Ecto neural progenitor cell (in vitro differentiated cells): ENCODE results near the gene DEFB132.
"Not testable (repeated sequence)": the region's sequence is repeated elsewhere in the genome, so short reads cannot be mapped to it uniquely, and the experiment has no call there.

Source experiments
- DNase-seq: peaks from one replicate; pipeline ENCODE4 v3.0.0-alpha.2; 2018; ENCODE audit warnings: low spot score

Gene DEFB132

GRCh38 chr20:257419-257818, at the start of gene DEFB132:
TSS of gene DEFB132 (plus strand) at chr20:257724. CDS start at chr20:257779, 55 bp downstream.
- no peak for DNase-seq

- no peak for DNase-seq
These were observed 48.5 kb upstream of the DEFB132 start for GRCh38 chr20:208942-209566.

GRCh38 chr20:210809-211502, 46.6 kb upstream of the DEFB132 start:
- no peak for DNase-seq

GRCh38 chr20:214383-214782, 43.1 kb upstream of the DEFB132 start:
- no peak for DNase-seq

- DNase-seq: no peak
These were observed 41.7 kb upstream of the DEFB132 start for GRCh38 chr20:215796-216195.

GRCh38 chr20:217266-217665, 40.3 kb upstream of the DEFB132 start:
- DNase-seq: no peak

- DNase-seq: no peak
These were observed 38.0 kb upstream of the DEFB132 start for GRCh38 chr20:219290-220115.

- DNase-seq: no peak
These were observed 36.2 kb upstream of the DEFB132 start for GRCh38 chr20:221258-221830.

- DNase-seq: not testable (repeated sequence)
These were observed 31.6 kb upstream of the DEFB132 start for GRCh38 chr20:225879-226278.

GRCh38 chr20:226958-227357, 30.6 kb upstream of the DEFB132 start, which contains the start of gene DEFB129:
TSS of gene DEFB129 (plus strand) at chr20:227258. CDS start at chr20:227289, 31 bp downstream.
- no peak for DNase-seq

- DNase-seq: no peak
These were observed 30.0 kb upstream of the DEFB132 start for GRCh38 chr20:227439-228105.

- DNase-seq: no peak
These were observed 21.6 kb upstream of the DEFB132 start for GRCh38 chr20:235891-236290.

- no peak for DNase-seq
These were observed 20.0 kb upstream of the DEFB132 start for GRCh38 chr20:237489-237888.

GRCh38 chr20:237929-238328, 19.6 kb upstream of the DEFB132 start:
- DNase-seq: no peak

- DNase-seq: no peak
These were observed 14.6 kb upstream of the DEFB132 start for GRCh38 chr20:242905-243304.

- no peak for DNase-seq
These were observed 6.2 kb upstream of the DEFB132 start for GRCh38 chr20:251354-251753.

- no peak for DNase-seq
These were observed 4.7 kb upstream of the DEFB132 start for GRCh38 chr20:252801-253200.

- DNase-seq: not testable (repeated sequence)
These were observed 4.1 kb upstream of the DEFB132 start for GRCh38 chr20:253447-253846.

GRCh38 chr20:258269-258858, 840 bp downstream of the DEFB132 start:
- DNase-seq: no peak

GRCh38 chr20:258963-259362, 1.4 kb downstream of the DEFB132 start:
- no peak for DNase-seq

GRCh38 chr20:259981-260380, 2.5 kb downstream of the DEFB132 start:
- DNase-seq: no peak

GRCh38 chr20:263701-264100, 6.2 kb downstream of the DEFB132 start:
- no peak for DNase-seq
